Muscle layer of duodenum (tissue), 2 donors: Measurements from ENCODE around the gene ATOSB.

Experiments used
- H3K27ac ChIP-seq: one replicate; pipeline ENCODE4 v1.7.0; 2013; ENCODE audit warnings: mild to moderate bottlenecking, low read length
- H3K27me3 ChIP-seq: one replicate; pipeline ENCODE4 v1.7.0; 2013; ENCODE audit warnings: low read depth, mild to moderate bottlenecking, control low read depth, low read length
- H3K36me3 ChIP-seq, 2 donors: one replicate each; pipeline ENCODE4 v1.7.0; 2013; ENCODE audit warnings: low read length in 2 of 2, control low read depth in 1 of 2, mild to moderate bottlenecking in 1 of 2; ENCODE audit not compliant: insufficient read depth in 2 of 2, control insufficient read depth in 1 of 2
- H3K4me1 ChIP-seq, 2 donors: one replicate each; pipeline ENCODE4 v1.7.0; 2013; ENCODE audit warnings: low read length in 2 of 2, mild to moderate bottlenecking in 2 of 2, control low read depth in 1 of 2, moderate library complexity in 1 of 2; ENCODE audit not compliant: insufficient read depth in 2 of 2, control insufficient read depth in 1 of 2
- H3K4me3 ChIP-seq, 2 donors: one replicate each; pipeline ENCODE4 v1.7.0; 2013; ENCODE audit warnings: low read length in 2 of 2, low read depth in 1 of 2, mild to moderate bottlenecking in 1 of 2
- H3K9me3 ChIP-seq, 2 donors: one replicate each; pipeline ENCODE4 v1.7.0; 2013; ENCODE audit warnings: low read length in 2 of 2, control low read depth in 1 of 2, mild to moderate bottlenecking in 1 of 2; ENCODE audit not compliant: control insufficient read depth in 1 of 2
- donor health status: healthy.

Gene ATOSB

DNA sequence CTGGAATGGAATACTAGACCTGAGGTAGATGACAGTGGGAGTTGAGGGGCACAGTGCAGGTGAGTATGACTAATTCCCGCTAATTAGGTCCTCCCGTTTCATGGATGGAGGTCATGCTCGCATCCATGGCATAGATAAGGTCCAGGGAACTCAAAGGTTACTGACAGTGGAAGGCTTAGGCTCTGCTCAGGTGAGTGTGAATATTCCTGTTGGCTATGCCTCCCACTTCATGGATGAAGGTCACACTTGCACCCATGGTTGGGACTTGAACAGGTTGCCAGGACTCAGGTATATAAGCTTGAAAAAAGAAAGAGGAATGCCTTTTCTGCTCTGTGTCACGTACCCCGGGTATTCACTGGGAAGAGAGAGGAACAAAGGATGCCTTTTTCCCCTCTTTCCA is 26.4 kb upstream of the ATOSB start:
- Histone ChIP-seq H3K9me3 (peaks cover 15 to 17% of the 10 kb centered on the region in 2 donors), H3K4me1 (no peaks in the 10 kb centered on the region)

DNA sequence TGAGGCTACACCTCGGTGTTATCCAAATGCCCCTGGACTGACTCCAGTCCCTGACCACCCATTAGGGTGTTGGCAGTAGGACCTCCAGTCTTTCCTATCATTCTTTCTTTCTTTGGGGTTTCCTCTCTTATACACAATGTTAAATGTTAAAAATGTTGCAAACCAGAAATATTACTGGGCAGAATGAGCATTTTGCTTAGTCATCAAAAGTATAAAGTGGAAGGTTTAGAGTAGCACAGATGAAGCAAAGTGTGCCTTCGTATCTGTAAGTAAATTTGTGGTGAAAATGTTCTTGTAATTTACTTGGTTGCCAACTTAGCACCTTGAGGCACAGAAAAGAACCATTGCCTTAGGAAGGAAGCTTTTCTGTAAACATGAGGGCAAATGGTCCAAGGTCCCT is 24.4 kb upstream of the ATOSB start:
- no peak overlapping the region for H3K27ac ChIP-seq
- H3K4me3 ChIP-seq = no peak overlapping the region
- H3K36me3 ChIP-seq = no peaks in the 10 kb centered on the region
- H3K9me3 ChIP-seq = peaks cover 15 to 17% of the 10 kb centered on the region in 2 donors
- no peaks in the 10 kb centered on the region for H3K4me1 ChIP-seq
- no peaks in the 10 kb centered on the region for H3K27me3 ChIP-seq

More for the DNA sequence above, 26.4 kb upstream of the ATOSB start:
- Histone ChIP-seq H3K36me3 (no peaks in the 10 kb centered on the region), H3K4me3 (no peak overlapping the region), H3K27ac (no peak overlapping the region), H3K27me3 (no peaks in the 10 kb centered on the region)

DNA sequence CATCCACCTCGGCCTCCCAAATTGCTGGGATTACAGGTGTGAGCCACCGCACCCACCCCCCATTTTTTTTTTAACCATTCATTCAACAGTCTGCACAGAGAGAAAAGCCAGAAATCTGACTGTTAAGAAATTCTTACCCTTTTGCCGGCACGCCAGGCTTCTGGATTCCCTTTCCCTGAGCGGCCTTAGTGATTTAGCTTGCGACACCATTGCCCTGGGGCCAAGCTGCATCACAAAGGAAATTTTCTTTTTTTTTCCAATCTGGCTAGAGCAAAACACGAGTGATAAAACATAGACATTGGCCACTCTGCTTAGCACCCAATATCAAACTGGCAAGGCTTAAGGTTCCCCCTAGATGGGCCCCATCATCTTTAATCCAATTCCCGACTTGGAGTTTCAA is 21.2 kb upstream of the ATOSB start:
- Histone ChIP-seq H3K9me3 (peaks cover 5 to 6% of the 10 kb centered on the region in 2 donors), H3K36me3 (no peaks in the 10 kb centered on the region), H3K27me3 (no peaks in the 10 kb centered on the region), H3K4me3 (no peak overlapping the region), H3K4me1 (no peaks in the 10 kb centered on the region), H3K27ac (no peak overlapping the region)

DNA sequence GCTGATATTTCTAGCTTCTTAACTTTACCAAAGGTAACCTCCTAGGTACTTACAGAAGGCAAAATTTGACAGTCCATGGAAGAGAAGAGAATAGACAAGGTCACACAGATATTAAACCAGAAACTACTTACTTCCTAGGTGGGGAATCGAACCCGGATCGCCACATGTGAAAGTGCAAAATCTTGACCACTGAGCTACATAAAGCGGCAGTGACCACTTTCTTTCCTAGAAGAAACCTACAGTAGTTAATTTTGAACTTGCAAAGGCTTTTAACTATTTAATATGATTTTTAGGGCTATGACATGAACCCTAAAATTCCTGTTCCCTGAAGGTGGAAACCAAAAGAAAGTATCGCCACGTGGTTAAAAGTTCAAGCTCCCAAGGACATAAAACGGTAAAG is 20.3 kb upstream of the ATOSB start:
- no peaks in the 10 kb centered on the region for H3K4me1 ChIP-seq
- no peak overlapping the region for H3K27ac ChIP-seq
- no peaks in the 10 kb centered on the region for H3K9me3 ChIP-seq
- H3K36me3 ChIP-seq = no peaks in the 10 kb centered on the region
- H3K27me3 ChIP-seq = no peaks in the 10 kb centered on the region
- H3K4me3 ChIP-seq = no peak overlapping the region

DNA sequence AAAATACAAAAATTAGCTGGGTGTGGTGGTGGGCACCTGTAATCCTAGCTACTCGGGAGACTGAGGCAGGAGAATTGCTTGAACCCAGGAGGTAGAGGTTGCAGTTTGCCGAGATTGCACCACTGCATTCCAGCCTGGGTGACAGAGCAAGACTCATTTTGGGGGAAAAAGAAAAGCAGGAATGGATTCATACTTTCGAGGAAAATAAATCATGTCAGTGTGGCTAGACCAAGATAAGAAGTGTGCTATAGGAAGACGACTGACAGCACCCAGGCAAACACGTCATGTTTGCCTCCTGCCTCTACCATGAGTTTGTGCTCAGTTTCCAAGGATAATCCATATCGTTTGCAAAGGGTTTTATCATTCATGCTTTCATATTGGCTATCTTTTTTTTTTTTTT is 19.3 kb upstream of the ATOSB start:
- Histone ChIP-seq H3K27ac (no peak overlapping the region), H3K4me1 (no peaks in the 10 kb centered on the region), H3K4me3 (no peak overlapping the region), H3K36me3 (no peaks in the 10 kb centered on the region), H3K27me3 (no peaks in the 10 kb centered on the region), H3K9me3 (no peaks in the 10 kb centered on the region)

DNA sequence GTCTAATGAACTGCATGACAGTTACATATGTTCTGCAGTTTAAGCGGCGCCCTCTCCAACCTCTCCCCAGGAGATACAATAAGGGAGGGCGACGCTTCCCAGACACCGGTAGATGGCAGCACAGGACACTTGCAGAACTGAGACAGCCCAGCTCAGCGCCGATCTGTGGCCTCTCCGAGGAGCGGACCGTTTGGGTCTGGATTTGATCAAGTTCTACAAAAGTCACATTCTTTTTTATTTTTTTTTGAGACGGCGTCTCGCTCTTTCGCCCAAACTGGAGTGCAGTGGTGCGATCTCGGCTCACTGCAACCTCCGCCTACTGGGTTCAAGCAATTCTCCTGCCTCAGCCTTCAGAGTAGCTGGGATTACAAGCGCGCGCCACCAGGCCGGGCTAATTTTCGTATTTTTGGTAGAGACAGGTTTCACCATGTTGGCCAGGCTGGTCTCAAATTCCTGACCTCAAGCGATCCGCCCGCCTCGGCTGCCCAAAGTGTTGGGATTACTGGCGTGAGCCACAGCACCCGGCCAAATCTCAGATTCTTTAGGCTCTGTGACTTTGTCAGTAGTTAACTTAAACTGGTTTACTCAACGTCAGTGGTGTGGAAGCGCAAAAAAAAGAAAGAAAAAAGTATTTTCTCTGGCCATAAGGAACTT is 1.4 kb upstream of the ATOSB start:
- H3K27ac ChIP-seq = peak overlapping the region; percentile 56
- H3K4me1 ChIP-seq = peaks cover 24 to 32% of the 10 kb centered on the region in 2 donors
- no peaks in the 10 kb centered on the region for H3K9me3 ChIP-seq
- peak overlapping the region; percentile 83 to 86 for H3K4me3 ChIP-seq
- peaks cover 0 to 1% of the 10 kb centered on the region in 2 donors for H3K36me3 ChIP-seq
- H3K27me3 ChIP-seq = no peaks in the 10 kb centered on the region

DNA sequence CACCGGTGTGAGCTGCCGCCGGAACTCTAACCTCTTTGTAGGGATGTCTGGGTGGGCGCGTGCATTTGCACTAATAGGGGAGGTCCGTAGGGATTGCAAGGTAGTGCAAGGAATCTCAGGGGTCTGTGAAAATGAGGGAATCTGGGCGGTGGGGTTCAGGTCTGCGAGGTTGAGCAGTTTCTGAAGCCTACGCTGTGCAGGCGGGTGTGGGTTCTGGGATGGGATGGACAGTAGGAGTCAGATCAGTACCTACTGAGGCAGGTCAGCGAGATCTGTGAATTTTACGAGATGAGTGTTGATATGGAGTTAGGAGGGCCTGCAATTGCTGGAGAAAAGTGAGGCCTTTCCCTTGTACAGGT is 856 bp upstream of the ATOSB start:
- H3K27ac ChIP-seq = peak overlapping the region; percentile 56
- H3K4me1 ChIP-seq = peaks cover 27 to 37% of the 10 kb centered on the region in 2 donors
- peak overlapping the region; percentile 83 to 86 for H3K4me3 ChIP-seq
- peaks cover 0 to 4% of the 10 kb centered on the region in 2 donors for H3K36me3 ChIP-seq
- H3K27me3 ChIP-seq = no peaks in the 10 kb centered on the region
- H3K9me3 ChIP-seq = no peaks in the 10 kb centered on the region

DNA sequence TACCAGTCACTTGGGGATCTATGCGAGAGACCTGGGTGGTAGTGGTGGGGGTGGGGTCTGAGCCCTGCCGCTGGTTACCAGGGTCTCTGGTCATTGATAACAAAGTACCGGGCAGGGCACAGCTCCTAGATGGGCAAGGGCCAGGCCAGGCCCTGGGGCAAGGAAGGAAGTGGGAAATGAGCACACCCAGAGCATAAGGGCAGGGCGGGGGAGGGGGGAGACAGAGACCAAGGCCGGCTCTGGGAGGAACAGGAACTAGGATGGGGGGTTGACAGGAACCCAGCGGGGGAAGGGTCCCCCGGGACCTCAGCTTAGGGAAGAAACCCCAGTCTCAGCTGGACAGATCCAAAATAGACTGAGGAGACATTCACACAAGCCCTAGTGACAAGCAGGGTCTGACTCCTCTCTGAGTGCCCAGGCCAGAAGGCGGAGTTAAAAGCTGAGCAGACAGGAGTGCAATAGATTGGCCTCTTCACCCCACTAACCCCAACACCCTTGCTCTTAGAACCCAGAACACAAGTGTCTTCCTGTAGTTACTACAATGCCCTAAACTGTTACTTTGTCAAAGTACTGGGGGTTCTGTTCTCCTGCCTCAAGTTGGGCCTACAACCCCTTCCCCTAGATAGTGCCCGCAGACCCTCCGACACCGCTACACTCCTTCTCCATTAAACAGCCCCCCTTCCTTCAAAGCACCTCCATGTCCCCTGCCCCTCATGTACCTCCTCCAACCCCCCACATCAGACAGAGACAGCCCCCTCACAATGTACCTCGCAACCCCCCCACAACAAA is 628 bp downstream of the ATOSB start:
- Histone ChIP-seq H3K27me3 (no peaks in the 10 kb centered on the region), H3K4me3 (peak overlapping the region; percentile 83 to 86), H3K36me3 (peaks cover 0 to 4% of the 10 kb centered on the region in 2 donors), H3K4me1 (peaks cover 30 to 47% of the 10 kb centered on the region in 2 donors), H3K27ac (peak overlapping the region; percentile 95), H3K9me3 (no peaks in the 10 kb centered on the region)

DNA sequence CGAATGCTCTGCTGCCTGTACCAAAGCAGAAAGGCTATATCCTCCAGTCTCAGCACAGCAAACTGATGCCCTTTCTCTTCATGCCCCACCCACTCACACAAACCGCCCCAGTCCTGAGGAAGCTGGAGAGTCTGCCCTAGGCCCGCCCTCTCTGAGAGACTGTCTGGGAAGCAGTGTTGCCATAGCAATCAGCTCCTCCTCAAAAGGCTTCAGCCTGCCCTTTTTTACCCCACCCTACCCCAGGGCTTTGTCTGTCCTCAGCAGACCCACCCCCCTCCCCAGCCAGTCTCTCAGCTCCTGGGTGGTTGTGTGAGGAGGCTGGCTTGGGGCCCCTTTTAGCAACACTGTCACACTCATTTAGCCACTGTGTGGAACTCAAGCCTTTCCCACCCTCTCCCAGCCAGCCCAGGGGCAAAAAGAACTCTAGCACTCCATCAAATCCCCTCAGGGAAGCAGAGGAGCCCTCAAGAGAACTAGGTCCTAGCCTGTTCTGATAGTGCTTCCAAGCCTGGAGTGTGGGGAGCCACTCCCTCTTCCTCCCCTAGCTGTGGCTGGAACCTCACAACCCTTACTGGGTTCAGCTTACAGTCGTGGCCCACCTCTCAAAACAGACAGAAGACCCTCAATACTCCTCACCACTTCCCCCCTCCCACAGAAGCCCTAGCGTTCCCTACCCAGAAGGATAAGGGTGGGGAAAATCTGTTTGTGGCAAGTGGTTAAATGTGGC is 1.4 kb downstream of the ATOSB start:
- no peaks in the 10 kb centered on the region for H3K9me3 ChIP-seq
- peak overlapping the region; percentile 83 to 86 for H3K4me3 ChIP-seq
- H3K27me3 ChIP-seq = no peaks in the 10 kb centered on the region
- H3K4me1 ChIP-seq = peaks cover 30 to 52% of the 10 kb centered on the region in 2 donors
- peaks cover 0 to 4% of the 10 kb centered on the region in 2 donors for H3K36me3 ChIP-seq
- peak overlapping the region; percentile 95 for H3K27ac ChIP-seq

DNA sequence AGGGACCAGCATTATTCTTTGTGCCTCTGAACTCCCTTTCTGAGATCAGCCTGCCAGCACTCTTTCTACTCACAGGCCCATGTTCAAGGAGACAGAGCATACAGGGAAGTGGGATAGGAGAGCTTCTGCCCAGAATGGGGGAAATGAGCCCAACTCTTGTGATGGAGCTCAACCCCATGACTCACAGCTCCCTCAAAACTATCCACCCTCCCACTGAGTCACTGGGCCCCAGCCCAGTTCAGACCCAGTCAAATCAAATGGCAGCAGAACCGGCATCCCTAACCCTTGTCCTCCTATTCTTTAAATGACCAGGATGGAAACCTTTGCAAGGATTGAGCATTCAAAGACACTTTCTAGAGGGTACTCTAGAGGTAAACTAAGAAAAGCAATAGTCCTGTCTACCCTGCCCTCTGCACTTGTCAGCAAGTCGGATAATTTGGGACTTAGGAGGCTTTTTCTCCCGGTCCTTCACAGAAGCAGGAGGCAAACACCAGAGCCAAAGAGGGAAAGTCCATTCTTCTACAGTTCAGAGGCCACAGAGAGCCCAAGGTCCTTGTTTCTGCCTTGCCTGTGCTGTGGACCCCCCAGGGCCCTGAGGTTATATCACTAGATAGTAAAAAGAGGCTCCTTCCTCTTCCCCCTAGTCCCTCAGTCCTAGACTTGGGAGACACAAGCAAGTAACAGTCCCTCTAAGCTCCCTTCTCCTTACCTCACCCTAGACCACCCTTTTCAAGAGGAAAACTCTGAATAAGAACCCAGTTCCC is 3.2 kb downstream of the ATOSB start:
- H3K27me3 ChIP-seq = no peaks in the 10 kb centered on the region
- H3K4me1 ChIP-seq = peaks cover 30 to 52% of the 10 kb centered on the region in 2 donors
- H3K36me3 ChIP-seq = peaks cover 0 to 18% of the 10 kb centered on the region in 2 donors
- H3K27ac ChIP-seq = peak overlapping the region; percentile 86
- H3K9me3 ChIP-seq = no peaks in the 10 kb centered on the region
- peak overlapping the region in 1 of 2 donors; percentile 76 for H3K4me3 ChIP-seq
